GM18511 (cell line): ENCODE data around the gene THAP3.
A peak's percentile ranks its signal among the peaks of the same experiment; 100 is the strongest.

Experiments used
- ATAC-seq: cut with Tn5 transposase; IDR thresholded peaks from one replicate; pipeline ENCODE4 v1.9.1; 2021; ENCODE audit warnings: mild to moderate bottlenecking, moderate library complexity; ENCODE audit not compliant: unreplicated experiment

The THAP3 gene

GRCh38 chr1:6603915-6604558, 20.6 kb upstream of the THAP3 start:
- no peak for ATAC-seq

- peak; percentile 43 for ATAC-seq
These were observed 11.9 kb upstream of the THAP3 start for GRCh38 chr1:6612641-6613360.

GRCh38 chr1:6613361-6614018, 11.2 kb upstream of the THAP3 start, which contains the start of gene PHF13:
PHF13 (plus strand) TSS chr1:6613731; CDS start chr1:6614067, 336 bp downstream.
- peak; percentile 90 for ATAC-seq

GRCh38 chr1:6614019-6614928, 10.4 kb upstream of the THAP3 start:
- ATAC-seq = no peak

- ATAC-seq = no peak
These were observed 9.5 kb upstream of the THAP3 start for GRCh38 chr1:6614929-6615785.

- no peak for ATAC-seq
These were observed 5.6 kb upstream of the THAP3 start for GRCh38 chr1:6619045-6619444.

- no peak for ATAC-seq
These were observed 3.0 kb upstream of the THAP3 start for GRCh38 chr1:6621429-6622391.

GRCh38 chr1:6622396-6623152, 2.1 kb upstream of the THAP3 start:
- no peak for ATAC-seq

- no peak for ATAC-seq
These were observed 1.3 kb upstream of the THAP3 start for GRCh38 chr1:6623269-6623965.

- ATAC-seq = no peak
These were observed 999 bp downstream of the THAP3 start for GRCh38 chr1:6625584-6626149.

GRCh38 chr1:6627031-6627430, 2.4 kb downstream of the THAP3 start:
- ATAC-seq = no peak

GRCh38 chr1:6627841-6628545, 3.3 kb downstream of the THAP3 start:
- ATAC-seq = no peak

GRCh38 chr1:6628971-6629479, 4.4 kb downstream of the THAP3 start:
- ATAC-seq = no peak

- no peak for ATAC-seq
These were observed 5.4 kb downstream of the THAP3 start for GRCh38 chr1:6630027-6630426.

GRCh38 chr1:6631058-6631457, 6.4 kb downstream of the THAP3 start:
- no peak for ATAC-seq
